Muscle of leg (tissue), 11 donors: ENCODE results near the gene BLOC1S6. TPM values are rescaled to one million over a fixed set of nuclear protein-coding genes. Genes with fewer than 3 reads are reported as not detected.

ENCODE experiments used
- DNase-seq: peaks from one replicate; pipeline ENCODE4 v3.0.0; 2013
- H3K27ac ChIP-seq: one replicate; pipeline ENCODE4 v1.5.1; 2013; ENCODE audit warnings: mild to moderate bottlenecking, low read length, control low read depth
- H3K27me3 ChIP-seq: one replicate; pipeline ENCODE4 v1.6.1; 2013; ENCODE audit warnings: low read length; ENCODE audit not compliant: control insufficient read depth, insufficient read depth
- H3K36me3 ChIP-seq: one replicate; pipeline ENCODE4 v1.6.1; 2013; ENCODE audit warnings: low read length; ENCODE audit not compliant: control insufficient read depth, insufficient read depth
- H3K4me1 ChIP-seq: one replicate; pipeline ENCODE4 v1.6.1; 2013; ENCODE audit warnings: low read length; ENCODE audit not compliant: control insufficient read depth, insufficient read depth
- H3K4me3 ChIP-seq: one replicate; pipeline ENCODE4 v1.5.1; 2013; ENCODE audit warnings: low read length, control low read depth
- H3K9me3 ChIP-seq: replicated peaks from 2 replicates; pipeline ENCODE4 v1.6.1; 2013; ENCODE audit warnings: low read depth, low read length; ENCODE audit not compliant: control insufficient read depth
- WGBS: methylation state at CpG from one replicate; pipeline ENCODE4 v1.1.5; 2013; ENCODE audit warnings: missing lambda C conversion rate; ENCODE audit not compliant: insufficient coverage; 5-methylcytosine and 5-hydroxymethylcytosine counted together
- polyA plus RNA-seq, 8 donors: library from polyadenylated mRNA; unstranded; fragments of 120-200 nt; gene quantifications; one replicate each; pipeline versions ENCODE4 v1.2.1 to v1.2.3, GENCODE V29; 2013; ENCODE audit warnings: inconsistent platforms in 1 of 8, low replicate concordance in 1 of 8; ENCODE audit not compliant: insufficient read length in 8 of 8, insufficient read depth in 1 of 8
- total RNA-seq: library from RNA; stranded (reverse); fragments of 120-200 nt; gene quantifications from one replicate; pipeline ENCODE4 v1.2.4, GENCODE V29; 2013

The BLOC1S6 gene
- total and polyA plus RNA-seq, 9 donors: 28.0 to 49.3 (median 37.7) TPM

GRCh38 chr15:45637141-45637540 lies 50.0 kb downstream of the BLOC1S6 start:
- peaks cover 8% of the 10 kb centered on the region for H3K27me3 ChIP-seq
- no CpG with 5 or more reads among the region's 1 CpG for WGBS
- H3K4me3 ChIP-seq: no peak overlapping the region
- no peaks in the 10 kb centered on the region for H3K36me3 ChIP-seq
- DNase-seq: no peak
- H3K4me1 ChIP-seq: peaks cover 23% of the 10 kb centered on the region
- no peaks in the 10 kb centered on the region for H3K9me3 ChIP-seq
- peak overlapping the region; percentile 87 for H3K27ac ChIP-seq

DNA sequence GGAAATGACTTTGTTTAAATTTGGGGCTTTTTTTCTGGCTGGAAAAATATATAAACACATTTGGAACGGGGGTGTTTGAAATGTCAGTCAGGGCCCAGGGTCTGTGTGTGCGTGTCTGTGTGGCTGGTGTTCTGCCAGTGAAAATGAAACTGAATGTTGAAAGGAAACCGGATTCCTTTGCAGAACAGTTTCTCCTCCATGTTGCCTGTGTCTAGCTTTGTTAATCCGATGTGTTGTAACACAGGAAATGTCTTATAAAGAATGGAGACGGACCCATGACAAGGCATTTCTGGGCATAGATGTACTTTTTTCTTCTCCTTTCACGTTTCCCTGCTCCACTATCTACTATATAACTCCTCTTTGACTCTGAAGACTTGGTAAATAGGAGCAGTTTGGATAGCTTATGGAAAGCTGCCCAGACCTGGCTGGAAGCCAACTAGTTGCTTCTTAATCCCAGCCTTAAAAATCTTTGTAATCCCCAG lies 50.4 kb downstream of the BLOC1S6 start:
- peaks cover 8% of the 10 kb centered on the region for H3K27me3 ChIP-seq
- peak; percentile 89 for DNase-seq
- peak overlapping the region; percentile 87 for H3K27ac ChIP-seq
- H3K4me1 ChIP-seq: peaks cover 26% of the 10 kb centered on the region
- H3K36me3 ChIP-seq: no peaks in the 10 kb centered on the region
- no peak overlapping the region for H3K4me3 ChIP-seq
- H3K9me3 ChIP-seq: no peaks in the 10 kb centered on the region
- WGBS: 0% methylated on average over 3 of the region's 6 CpGs

DNA sequence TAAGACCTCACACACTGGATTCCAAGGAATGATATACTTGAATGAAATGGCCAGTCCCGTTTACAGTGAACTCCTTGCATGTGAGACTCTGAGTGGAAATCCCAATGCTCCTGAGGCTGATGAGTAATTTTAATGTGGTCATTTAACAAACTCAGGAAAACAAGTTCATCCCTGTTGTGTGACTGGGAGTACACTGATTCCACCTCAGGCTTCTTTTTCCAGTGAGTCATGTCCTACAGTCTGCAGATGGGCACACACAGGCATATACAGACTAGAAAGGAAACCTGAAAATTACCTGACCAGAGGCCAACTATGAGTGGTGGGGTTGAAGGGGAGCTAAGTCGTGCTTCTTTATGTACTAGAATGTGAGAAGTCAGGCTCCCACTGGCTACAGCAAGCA lies 53.4 kb downstream of the BLOC1S6 start:
- Histone ChIP-seq H3K9me3 (no peaks in the 10 kb centered on the region), H3K27me3 (peaks cover 3% of the 10 kb centered on the region), H3K4me1 (peaks cover 19% of the 10 kb centered on the region), H3K36me3 (no peaks in the 10 kb centered on the region), H3K4me3 (no peak overlapping the region), H3K27ac (no peak overlapping the region)
- no CpG with 5 or more reads among the region's 2 CpGs for WGBS
- peak; percentile 36 for DNase-seq

DNA sequence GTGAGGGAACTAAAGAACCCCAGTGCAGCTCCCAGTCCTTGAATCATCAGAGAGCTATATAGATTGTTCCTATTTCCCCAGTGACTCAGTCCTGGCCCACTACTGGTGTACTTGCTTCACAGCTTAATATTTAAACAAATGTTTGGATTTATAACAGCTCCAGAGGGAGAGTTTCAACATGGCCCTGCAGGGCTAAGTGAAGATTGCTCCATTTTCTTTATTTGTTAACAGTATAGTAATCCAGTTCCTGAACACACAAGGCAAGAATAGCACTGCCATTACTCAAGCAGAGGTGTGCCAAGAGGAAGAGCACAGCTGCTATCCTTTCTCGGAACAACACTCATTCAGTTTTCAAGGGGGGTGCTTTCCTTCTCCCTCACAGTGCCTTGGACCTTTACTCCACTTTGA lies 54.2 kb downstream of the BLOC1S6 start:
- Histone ChIP-seq H3K4me1 (peaks cover 15% of the 10 kb centered on the region), H3K36me3 (no peaks in the 10 kb centered on the region), H3K9me3 (no peaks in the 10 kb centered on the region), H3K27ac (peak overlapping the region; percentile 60), H3K4me3 (no peak overlapping the region), H3K27me3 (no peaks in the 10 kb centered on the region)
- DNase-seq: peak; percentile 84
- 20% methylated on average over 1 of the region's 1 CpG for WGBS

- no peaks in the 10 kb centered on the region for H3K9me3 ChIP-seq
- H3K4me1 ChIP-seq: peaks cover 11% of the 10 kb centered on the region
- no peak overlapping the region for H3K4me3 ChIP-seq
- H3K27me3 ChIP-seq: no peaks in the 10 kb centered on the region
- 58% methylated on average over 6 of the region's 7 CpGs for WGBS
- H3K27ac ChIP-seq: peak overlapping the region; percentile 60
- DNase-seq: peak; percentile 71
- no peaks in the 10 kb centered on the region for H3K36me3 ChIP-seq
Measured at GRCh38 chr15:45641999-45642932, 55.1 kb downstream of the BLOC1S6 start.

- DNase-seq: no peak
- WGBS: 63% methylated on average over 1 of the region's 2 CpGs
- Histone ChIP-seq H3K27ac (no peak overlapping the region), H3K4me3 (no peak overlapping the region), H3K4me1 (peaks cover 11% of the 10 kb centered on the region), H3K36me3 (no peaks in the 10 kb centered on the region), H3K27me3 (no peaks in the 10 kb centered on the region), H3K9me3 (no peaks in the 10 kb centered on the region)
Measured at GRCh38 chr15:45644437-45644836, 57.3 kb downstream of the BLOC1S6 start.

DNA sequence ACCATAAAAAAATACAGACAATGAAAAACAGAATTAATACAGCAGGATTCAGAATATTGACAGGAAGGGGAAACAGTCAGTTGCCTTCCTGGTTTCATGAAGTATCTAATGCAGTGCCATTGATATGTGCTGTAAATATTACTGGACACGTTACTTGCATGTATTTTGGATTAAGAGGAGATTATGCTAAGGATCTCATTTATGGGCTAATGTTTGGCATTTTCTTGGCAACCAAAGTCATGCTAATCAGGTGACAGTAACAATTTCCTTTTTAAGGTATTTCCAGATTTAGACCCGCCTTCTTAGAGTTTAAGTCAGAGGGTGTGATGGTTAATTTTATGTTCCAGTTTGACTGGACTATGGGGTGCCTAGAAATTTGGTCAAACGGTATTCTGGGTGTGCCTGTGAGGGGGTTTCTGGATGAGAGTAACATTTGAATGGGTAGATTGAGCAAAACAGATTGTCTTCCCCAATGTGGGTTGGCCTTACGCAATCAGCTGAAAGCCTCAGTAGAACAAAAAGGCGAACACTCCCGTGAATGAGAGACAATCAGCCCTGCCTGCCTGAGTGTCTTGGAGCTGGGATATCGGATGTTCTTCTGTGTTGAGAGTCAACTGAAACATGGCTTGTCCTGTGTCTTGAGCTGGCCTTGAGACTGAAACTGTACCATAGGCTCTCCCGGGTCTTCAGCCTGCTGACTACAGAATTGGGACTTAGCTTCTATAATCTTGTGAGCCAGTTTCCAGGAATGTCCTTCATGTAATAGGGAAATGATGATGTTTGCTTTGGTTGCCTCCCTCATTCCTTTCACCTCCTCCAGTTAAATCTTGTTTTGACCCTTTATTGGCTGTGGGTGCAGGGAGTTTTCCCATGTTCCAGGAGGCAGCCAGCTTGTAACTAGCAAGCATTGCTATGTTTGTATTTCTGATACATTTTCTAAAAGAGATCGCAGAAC lies 58.1 kb downstream of the BLOC1S6 start:
- Histone ChIP-seq H3K36me3 (no peaks in the 10 kb centered on the region), H3K27ac (no peak overlapping the region), H3K4me3 (no peak overlapping the region), H3K27me3 (no peaks in the 10 kb centered on the region), H3K9me3 (no peaks in the 10 kb centered on the region), H3K4me1 (peaks cover 11% of the 10 kb centered on the region)
- no peak for DNase-seq
- WGBS: 89% methylated on average over 6 of the region's 9 CpGs

GRCh38 chr15:45646220-45646619 lies 59.0 kb downstream of the BLOC1S6 start:
- WGBS: 60% methylated on average over 2 of the region's 3 CpGs
- no peaks in the 10 kb centered on the region for H3K27me3 ChIP-seq
- H3K9me3 ChIP-seq: no peaks in the 10 kb centered on the region
- H3K4me1 ChIP-seq: peaks cover 11% of the 10 kb centered on the region
- no peak for DNase-seq
- H3K27ac ChIP-seq: no peak overlapping the region
- no peaks in the 10 kb centered on the region for H3K36me3 ChIP-seq
- no peak overlapping the region for H3K4me3 ChIP-seq

GRCh38 chr15:45647828-45648227 lies 60.6 kb downstream of the BLOC1S6 start:
- H3K9me3 ChIP-seq: no peaks in the 10 kb centered on the region
- H3K36me3 ChIP-seq: no peaks in the 10 kb centered on the region
- no peaks in the 10 kb centered on the region for H3K4me1 ChIP-seq
- H3K4me3 ChIP-seq: no peak overlapping the region
- no CpG with 5 or more reads among the region's 6 CpGs for WGBS
- H3K27me3 ChIP-seq: no peaks in the 10 kb centered on the region
- no peak overlapping the region for H3K27ac ChIP-seq
- DNase-seq: no peak
